ENCODE results near the gene CARD8.

The CARD8 gene

GRCh38 chr19:48169578-48169938 lies 86.2 kb downstream of the CARD8 start:
- peak; percentile 63 for DNase-seq

GRCh38 chr19:48168689-48169088 lies 87.0 kb downstream of the CARD8 start:
- no peak for DNase-seq

GRCh38 chr19:48158210-48158790 lies 97.4 kb downstream of the CARD8 start:
- no peak for DNase-seq
